Measurements from ENCODE around the gene DNAJC15.

- TF ChIP-seq POLR2A (IDR thresholded peaks at IDR 0.05; ENCODE audit: low read depth, low read length) (no peak), TAF1 (IDR thresholded peaks at IDR 0.05; ENCODE audit: borderline replicate concordance, low read depth, low read length) (no peak), POLR2AphosphoS5 (IDR thresholded peaks at IDR 0.05; ENCODE audit: low read depth, low read length) (no peak)
Measured at GRCh38 chr13:43111559-43112400, 88.4 kb downstream of the DNAJC15 start.
